Mesodermal cell (in vitro differentiated cells): ENCODE results near the gene RNF157.
"Not testable (repeated sequence)": the region's sequence is repeated elsewhere in the genome, so short reads cannot be mapped to it uniquely, and the experiment has no call there.

ENCODE experiments used
- H3K27ac ChIP-seq: 2 replicates; pipeline ENCODE4 v1.7.0; 2013; ENCODE audit warnings: mild to moderate bottlenecking, low read depth, low read length, moderate library complexity; ENCODE audit not compliant: severe bottlenecking
- H3K36me3 ChIP-seq: 2 replicates; pipeline ENCODE4 v1.7.1; 2013; ENCODE audit warnings: mild to moderate bottlenecking, low read length, moderate library complexity; ENCODE audit not compliant: control insufficient read depth, insufficient read depth
- H3K4me1 ChIP-seq: one replicate; pipeline ENCODE4 v1.7.1; 2013; ENCODE audit warnings: mild to moderate bottlenecking, low read length; ENCODE audit not compliant: insufficient read depth, control insufficient read depth, poor library complexity, severe bottlenecking
- H3K4me3 ChIP-seq: 2 replicates; pipeline ENCODE4 v1.7.0; 2013; ENCODE audit warnings: low read length, control low read depth, mild to moderate bottlenecking; ENCODE audit not compliant: insufficient read depth, poor library complexity, severe bottlenecking; ENCODE audit errors: extremely low read depth
- H3K9me3 ChIP-seq: 2 replicates; pipeline ENCODE4 v1.7.1; 2013; ENCODE audit warnings: mild to moderate bottlenecking, low read length, moderate library complexity; ENCODE audit not compliant: control insufficient read depth
- WGBS, 2 experiments: methylation state at CpG; one replicate each; pipeline ENCODE4 v1.1.5; 2013; ENCODE audit warnings: missing lambda C conversion rate in 2 of 2; ENCODE audit not compliant: insufficient coverage in 2 of 2; 5-methylcytosine and 5-hydroxymethylcytosine counted together

Gene RNF157

GRCh38 chr17:76268015-76268749 lies 27.9 kb upstream of the RNF157 start:
- 80 to 87% methylated on average over 2 to 6 of the region's 9 CpGs for WGBS, 2 experiments
- Histone ChIP-seq H3K9me3 (no peaks in the 10 kb centered on the region), H3K4me3 (peak overlapping the region; percentile 8), H3K27ac (peak overlapping the region; percentile 53), H3K4me1 (peaks cover 46% of the 10 kb centered on the region), H3K36me3 (peaks cover 45% of the 10 kb centered on the region)

- peak overlapping the region; percentile 53 for H3K27ac ChIP-seq
- not testable (repeated sequence) for H3K9me3 ChIP-seq
- peaks cover 45% of the 10 kb centered on the region for H3K36me3 ChIP-seq
- H3K4me1 ChIP-seq, result peaks cover 46% of the 10 kb centered on the region
- H3K4me3 ChIP-seq, result peak overlapping the region; percentile 84
- WGBS, 2 experiments, result 94 to 96% methylated on average over 12 to 13 of the region's 13 CpGs
These were observed 27.3 kb upstream of the RNF157 start for GRCh38 chr17:76267581-76268001.

- peaks cover 46% of the 10 kb centered on the region for H3K4me1 ChIP-seq
- 95 to 100% methylated on average over 4 of the region's 4 CpGs for WGBS, 2 experiments
- H3K4me3 ChIP-seq, result peak overlapping the region; percentile 84
- peak overlapping the region; percentile 78 for H3K27ac ChIP-seq
- H3K9me3 ChIP-seq, result no peaks in the 10 kb centered on the region
- H3K36me3 ChIP-seq, result peaks cover 45% of the 10 kb centered on the region
These were observed 26.8 kb upstream of the RNF157 start for GRCh38 chr17:76267051-76267576.

- H3K9me3 ChIP-seq, result no peaks in the 10 kb centered on the region
- peak overlapping the region; percentile 84 for H3K4me3 ChIP-seq
- H3K4me1 ChIP-seq, result peaks cover 39% of the 10 kb centered on the region
- peaks cover 43% of the 10 kb centered on the region for H3K36me3 ChIP-seq
- H3K27ac ChIP-seq, result peak overlapping the region; percentile 78
- WGBS, 2 experiments, result 22 to 44% methylated on average over 2 to 4 of the region's 12 CpGs
These were observed 26.1 kb upstream of the RNF157 start for GRCh38 chr17:76266244-76266938.

GRCh38 chr17:76265624-76266243 lies 25.4 kb upstream of the RNF157 start:
- H3K27ac ChIP-seq, result peak overlapping the region; percentile 78
- 1% methylated on average over 55 to 60 of the region's 76 CpGs for WGBS, 2 experiments
- peak overlapping the region; percentile 84 for H3K4me3 ChIP-seq
- H3K4me1 ChIP-seq, result peaks cover 36% of the 10 kb centered on the region
- peaks cover 36% of the 10 kb centered on the region for H3K36me3 ChIP-seq
- H3K9me3 ChIP-seq, result no peaks in the 10 kb centered on the region

- peak within 1 kb of the TSS; percentile 85 for H3K27ac ChIP-seq
- no peaks in the 10 kb centered on the region for H3K9me3 ChIP-seq
- WGBS, 2 experiments, result 0% methylated on average over 66 to 92 of the region's 94 CpGs
- peaks cover 32% of the 10 kb centered on the region for H3K36me3 ChIP-seq
- peak within 1 kb of the TSS; percentile 84 for H3K4me3 ChIP-seq
- H3K4me1 ChIP-seq, result peaks cover 36% of the 10 kb centered on the region
These were observed 24.7 kb upstream of the RNF157 start, which contains the start of gene UBALD2 for GRCh38 chr17:76264755-76265623. Gene UBALD2, plus strand, starts transcription at chr17:76265348. Its CDS starts 158 bp downstream, at chr17:76265506.

GRCh38 chr17:76264425-76264754 lies 24.1 kb upstream of the RNF157 start:
- Histone ChIP-seq H3K4me3 (no peak overlapping the region), H3K36me3 (peaks cover 26% of the 10 kb centered on the region), H3K27ac (peak overlapping the region; percentile 85), H3K4me1 (peaks cover 36% of the 10 kb centered on the region), H3K9me3 (no peaks in the 10 kb centered on the region)
- 83 to 93% methylated on average over 6 of the region's 9 CpGs for WGBS, 2 experiments

- WGBS, 2 experiments, result 90 to 100% methylated on average over 3 of the region's 5 CpGs
- peaks cover 22% of the 10 kb centered on the region for H3K36me3 ChIP-seq
- H3K4me3 ChIP-seq, result no peak overlapping the region
- H3K27ac ChIP-seq, result peak overlapping the region; percentile 85
- peaks cover 32% of the 10 kb centered on the region for H3K4me1 ChIP-seq
- no peaks in the 10 kb centered on the region for H3K9me3 ChIP-seq
These were observed 23.6 kb upstream of the RNF157 start for GRCh38 chr17:76263896-76264295.

- no peak overlapping the region for H3K4me3 ChIP-seq
- H3K9me3 ChIP-seq, result no peaks in the 10 kb centered on the region
- H3K4me1 ChIP-seq, result peaks cover 22% of the 10 kb centered on the region
- H3K27ac ChIP-seq, result no peak overlapping the region
- peaks cover 14% of the 10 kb centered on the region for H3K36me3 ChIP-seq
- WGBS, 2 experiments, result 85 to 87% methylated on average over 9 of the region's 9 CpGs
These were observed 22.5 kb upstream of the RNF157 start for GRCh38 chr17:76262732-76263344.
